Eye (tissue), 1 donor: ENCODE data around the gene GPATCH2.
A peak's percentile ranks its signal among the peaks of the same experiment; 100 is the strongest.
"Not testable (repeated sequence)": the region's sequence is repeated elsewhere in the genome, so short reads cannot be mapped to it uniquely, and the experiment has no call there.

Experiments used
- DNase-seq: peaks from one replicate; pipeline ENCODE4 v3.0.0-alpha.2; 2015

GPATCH2 gene

DNA sequence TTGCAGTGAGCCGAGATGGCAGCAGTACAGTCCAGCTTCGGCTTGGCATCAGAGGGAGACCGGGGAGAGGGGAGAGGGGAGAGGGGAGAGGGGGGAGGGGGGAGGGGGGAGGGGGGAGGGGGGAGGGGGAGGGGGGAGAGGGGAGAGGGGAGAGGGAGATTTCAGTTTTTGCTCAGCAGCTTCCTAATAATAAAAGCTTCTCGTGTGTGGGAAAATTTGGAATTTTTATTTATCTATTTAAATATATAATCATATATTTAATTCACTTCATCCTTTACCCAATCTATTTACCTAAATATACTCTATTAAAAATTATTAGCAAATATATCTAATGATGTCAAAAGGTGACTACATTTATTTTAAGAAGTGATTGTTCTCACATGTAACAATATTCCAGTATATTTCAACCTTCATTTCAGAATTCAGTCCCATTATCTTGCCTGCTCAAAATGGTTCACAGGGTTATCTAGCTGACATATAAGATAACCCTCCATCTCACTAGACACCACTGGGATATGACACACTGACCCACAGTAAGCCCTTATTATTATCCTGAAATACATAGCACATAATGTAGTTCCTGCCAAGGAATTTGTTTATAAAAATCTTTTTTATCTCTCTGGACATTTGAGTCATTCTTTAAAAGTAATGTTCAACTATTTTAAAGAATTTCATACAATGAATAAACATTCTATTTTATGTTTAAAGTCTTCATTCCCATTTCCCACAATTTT is 105.9 kb downstream of the GPATCH2 start:
- DNase-seq: no peak

DNA sequence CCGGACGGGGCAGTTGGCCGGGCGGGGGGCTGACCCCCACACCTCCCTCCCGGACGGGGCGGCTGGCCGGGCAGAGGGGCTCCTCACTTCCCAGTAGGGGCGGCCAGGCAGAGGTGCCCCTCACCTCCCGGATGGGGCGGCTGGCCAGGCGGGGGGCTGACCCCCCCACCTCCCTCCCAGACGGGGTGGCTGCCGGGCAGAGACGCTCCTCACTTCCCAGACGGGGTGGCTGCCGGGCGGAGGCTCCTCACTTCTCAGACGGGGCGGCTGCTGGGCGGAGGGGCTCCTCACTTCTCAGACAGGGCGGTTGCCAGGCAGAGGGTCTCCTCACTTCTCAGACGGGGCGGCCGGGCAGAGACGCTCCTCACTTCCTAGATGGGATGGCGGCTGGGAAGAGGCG is 107.0 kb downstream of the GPATCH2 start:
- DNase-seq: not testable (repeated sequence)

DNA sequence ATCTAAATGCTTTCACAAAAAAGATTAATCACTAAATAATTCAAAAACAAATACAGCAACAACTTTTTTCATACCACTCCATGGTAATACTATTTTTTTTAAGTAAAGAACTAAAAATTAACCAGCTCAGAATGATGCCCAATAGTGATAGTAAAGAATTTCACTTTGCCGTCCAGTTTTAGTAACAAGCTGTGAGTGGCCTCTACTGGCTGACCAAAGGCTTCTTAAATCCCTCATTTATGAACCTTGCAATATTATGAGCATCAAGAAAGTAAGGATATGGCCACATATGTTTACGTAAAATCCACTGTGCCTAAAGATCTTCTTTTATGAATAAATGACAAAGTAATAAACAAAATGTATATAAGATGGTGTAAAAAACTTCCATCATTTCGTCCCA is 108.6 kb downstream of the GPATCH2 start:
- peak; percentile 16 for DNase-seq

DNA sequence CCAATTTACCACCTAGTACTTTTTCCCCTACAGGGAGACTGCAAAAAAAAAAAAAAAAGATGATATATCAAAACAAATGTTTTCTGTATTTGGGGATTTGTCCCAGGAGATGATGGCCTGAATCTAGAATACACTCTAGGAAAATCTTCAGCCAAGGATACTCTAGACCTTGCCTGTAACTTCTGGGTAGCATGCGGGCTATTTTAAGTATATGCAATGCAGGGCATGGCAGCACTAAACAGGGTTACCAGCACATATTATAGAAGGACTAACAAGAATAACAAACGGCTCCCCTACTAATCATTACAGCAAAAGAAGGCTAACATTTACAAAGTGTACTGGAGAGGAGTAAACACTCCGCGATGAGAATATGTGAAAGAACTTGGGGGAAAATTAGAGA is 109.6 kb downstream of the GPATCH2 start:
- no peak for DNase-seq

DNA sequence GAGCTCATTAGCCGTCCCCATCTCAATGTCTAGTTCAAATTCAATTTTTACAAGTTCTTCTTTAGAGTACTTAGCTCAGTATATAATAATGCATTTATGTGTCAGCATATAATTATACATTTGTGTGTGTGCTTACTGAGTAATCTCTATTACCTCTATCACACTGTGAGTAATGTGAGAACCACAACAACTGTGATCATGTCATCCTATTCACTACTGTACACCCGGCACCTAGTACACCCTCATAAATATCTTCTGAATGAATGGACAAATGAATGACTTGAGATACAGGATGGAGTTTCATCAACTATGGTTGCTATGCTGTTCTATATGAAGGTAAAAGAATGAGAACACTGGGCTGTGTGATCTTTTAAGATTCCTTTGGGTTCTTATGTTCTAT is 124.0 kb downstream of the GPATCH2 start:
- no peak for DNase-seq

DNA sequence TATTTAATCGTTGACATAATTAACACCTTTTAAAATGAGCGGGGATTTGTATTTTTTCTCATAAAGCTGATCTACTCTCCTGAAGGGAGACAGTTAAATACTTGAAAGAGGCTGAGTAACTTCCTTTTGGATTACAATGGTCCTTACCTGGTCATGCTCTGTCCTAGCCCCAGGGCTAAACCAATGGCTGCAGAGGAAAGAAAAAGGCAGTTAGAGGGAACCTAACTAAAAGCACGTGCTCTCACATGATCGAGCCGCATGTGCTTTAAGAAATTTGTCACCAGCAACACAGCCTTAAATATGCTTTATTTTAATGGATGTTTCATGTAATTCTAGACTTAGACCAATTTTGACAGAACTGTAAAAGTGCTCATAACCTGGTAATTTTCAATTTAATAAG is 132.7 kb downstream of the GPATCH2 start:
- DNase-seq: no peak

DNA sequence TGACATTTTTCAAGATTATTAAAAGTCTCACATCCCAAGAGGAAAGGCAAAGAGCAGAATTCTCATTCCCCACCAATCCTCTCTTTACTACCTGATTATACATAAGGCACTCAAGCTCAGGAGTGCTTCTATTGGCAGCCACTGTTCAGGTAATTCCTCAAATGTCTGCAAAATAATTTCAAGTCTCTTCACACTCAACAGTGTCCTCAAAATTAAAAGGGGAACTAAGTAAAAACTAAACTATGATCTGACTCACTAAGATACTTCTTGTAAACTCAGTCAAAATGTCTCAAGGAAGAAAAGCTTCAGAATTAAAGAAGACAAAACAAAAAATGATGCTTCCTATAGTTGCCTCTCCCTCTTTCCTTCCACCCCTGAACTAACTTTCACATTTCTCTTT is 135.6 kb downstream of the GPATCH2 start:
- DNase-seq: no peak

DNA sequence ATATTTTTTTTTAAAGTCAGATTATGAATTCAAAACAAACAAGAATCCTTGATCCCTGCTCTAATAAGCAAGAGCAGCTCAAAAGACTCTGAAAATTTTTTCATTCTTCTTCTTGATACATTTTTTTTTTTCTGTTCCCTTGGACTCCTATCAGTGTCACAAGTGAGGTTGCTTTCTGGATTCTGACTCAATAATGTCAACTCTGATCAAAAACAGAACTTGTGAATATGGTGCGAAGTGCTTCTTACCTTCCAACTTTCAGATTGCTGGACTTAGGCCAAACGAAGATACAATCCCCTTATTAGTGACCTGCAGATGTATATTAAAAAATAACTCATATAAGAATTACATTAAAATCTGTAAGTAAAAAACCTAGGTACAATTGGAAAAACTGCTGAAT is 136.1 kb downstream of the GPATCH2 start:
- no peak for DNase-seq

DNA sequence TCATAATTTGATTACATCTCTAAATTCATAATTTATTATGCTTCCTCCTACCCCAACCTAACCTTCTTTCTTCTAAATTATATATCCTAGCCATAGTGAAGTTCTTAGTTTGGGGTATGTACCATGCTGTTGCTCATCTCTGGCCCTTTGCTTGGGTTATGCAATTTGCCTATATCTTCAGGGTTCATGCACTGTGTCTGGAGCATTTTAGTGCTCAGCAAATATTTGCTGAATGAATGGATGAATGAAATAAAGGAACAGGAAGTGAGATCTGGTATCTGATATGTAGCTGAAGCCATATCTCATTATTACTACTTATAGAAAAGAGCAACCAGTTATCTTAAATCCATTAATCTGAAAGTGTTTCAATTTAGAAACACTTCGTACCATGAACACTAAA is 137.6 kb downstream of the GPATCH2 start:
- DNase-seq: no peak

DNA sequence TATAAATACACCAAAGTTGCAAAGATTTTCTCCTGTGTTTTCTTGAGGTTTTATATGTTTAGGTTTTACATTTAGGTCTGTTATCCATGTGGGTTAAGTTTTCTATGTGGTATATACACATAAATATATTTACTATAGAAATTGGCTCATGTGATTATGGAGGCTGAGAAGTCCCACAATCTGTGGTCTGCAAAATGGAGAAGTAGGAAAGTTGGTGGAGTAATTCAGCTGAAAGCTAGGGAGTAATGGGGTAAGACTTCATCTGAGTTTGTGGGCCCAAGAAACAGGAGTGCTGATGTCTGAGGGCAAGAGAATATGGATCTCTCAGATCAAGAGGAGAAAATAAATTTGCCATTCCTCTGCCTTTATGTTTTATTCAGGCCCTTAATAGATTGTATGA is 146.0 kb downstream of the GPATCH2 start:
- DNase-seq: no peak

DNA sequence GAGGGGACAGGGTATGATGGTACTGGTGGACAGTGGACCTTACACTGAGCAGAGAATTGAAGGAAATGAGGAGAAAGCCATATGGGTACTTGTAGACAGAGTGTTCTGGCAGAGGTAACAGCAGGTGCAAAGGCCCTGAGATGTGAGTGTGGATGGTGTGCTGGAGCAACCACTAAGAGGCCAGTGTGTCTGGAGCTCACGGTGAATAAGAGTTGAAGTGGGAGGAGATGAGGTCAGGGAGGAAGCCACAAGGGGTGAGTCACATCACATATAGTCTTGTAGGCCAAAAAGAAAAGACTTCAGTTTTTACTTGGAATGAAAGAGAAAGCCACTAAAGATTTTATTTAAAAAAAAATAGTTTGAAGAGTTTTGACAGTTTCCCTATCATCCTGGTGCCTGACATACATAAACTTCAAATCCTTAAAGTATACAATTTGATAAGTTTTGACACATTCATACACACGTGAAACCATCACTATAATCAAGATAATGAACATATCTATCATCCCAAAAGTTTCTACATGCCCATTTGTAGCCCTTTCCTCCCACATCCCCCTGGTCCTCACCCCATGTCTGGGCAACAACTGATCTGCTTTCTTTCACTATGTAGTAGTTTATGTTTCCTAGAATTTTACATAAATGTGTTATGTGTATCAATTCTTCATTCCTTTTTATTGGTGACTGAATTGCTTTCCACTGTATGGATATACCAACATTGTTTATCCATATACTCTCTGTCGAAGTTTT is 148.4 kb downstream of the GPATCH2 start:
- DNase-seq: no peak

DNA sequence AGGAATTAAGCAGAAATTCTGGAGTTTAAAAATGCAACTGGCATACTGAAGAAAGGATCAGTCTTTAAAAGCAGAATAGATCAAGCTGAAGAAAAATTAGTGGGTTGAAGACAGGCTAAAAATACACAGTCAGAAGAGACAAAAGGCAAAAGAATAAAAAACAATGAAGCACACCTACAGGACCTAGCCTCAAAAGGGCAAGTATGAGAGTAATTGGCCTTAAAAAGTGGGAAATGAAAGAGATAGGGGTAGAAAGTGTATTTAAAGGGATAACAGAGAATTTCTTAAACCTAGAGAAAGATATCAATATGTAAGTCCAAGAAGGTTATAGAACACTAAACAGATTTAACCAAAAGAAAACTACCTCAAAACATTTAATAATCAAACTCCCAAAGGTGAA is 152.4 kb downstream of the GPATCH2 start:
- DNase-seq: no peak

DNA sequence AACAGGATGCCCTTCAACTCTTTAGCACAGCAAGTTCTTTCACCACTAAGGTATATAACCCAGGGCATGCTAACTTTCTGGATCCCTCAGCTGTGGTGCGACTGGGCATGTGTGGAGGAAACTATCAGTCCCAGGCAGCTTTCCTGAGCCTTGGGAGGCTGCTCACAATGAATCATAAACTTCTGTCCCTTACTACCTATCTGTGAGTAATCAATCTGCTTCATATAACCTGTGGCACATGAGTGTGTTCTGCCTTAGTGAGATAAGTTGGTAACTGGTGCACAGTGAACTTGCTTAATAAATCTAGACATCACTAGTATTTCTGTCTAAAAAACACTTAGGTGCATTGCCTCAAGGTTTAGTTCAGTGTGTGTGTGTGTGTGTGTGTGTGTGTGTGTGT is 158.0 kb downstream of the GPATCH2 start:
- no peak for DNase-seq

DNA sequence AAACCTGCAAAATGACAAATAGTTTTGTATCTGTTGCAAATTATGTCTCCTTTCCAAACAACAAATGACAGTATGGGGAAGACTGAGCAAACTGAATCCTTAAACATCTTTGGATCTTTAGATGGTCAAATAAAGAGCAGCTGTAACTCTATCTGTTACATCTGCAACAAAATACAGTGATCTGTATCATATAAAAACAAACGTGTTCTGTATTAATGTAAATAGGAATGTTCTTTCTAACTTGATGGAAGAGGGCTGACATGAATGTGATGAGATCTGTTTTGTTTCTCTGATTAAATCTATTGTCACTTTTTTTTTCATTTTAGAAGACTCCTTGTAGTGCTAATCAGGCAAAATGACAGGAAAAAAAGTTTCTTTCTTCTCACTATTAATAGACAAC is 159.5 kb downstream of the GPATCH2 start:
- DNase-seq: no peak

DNA sequence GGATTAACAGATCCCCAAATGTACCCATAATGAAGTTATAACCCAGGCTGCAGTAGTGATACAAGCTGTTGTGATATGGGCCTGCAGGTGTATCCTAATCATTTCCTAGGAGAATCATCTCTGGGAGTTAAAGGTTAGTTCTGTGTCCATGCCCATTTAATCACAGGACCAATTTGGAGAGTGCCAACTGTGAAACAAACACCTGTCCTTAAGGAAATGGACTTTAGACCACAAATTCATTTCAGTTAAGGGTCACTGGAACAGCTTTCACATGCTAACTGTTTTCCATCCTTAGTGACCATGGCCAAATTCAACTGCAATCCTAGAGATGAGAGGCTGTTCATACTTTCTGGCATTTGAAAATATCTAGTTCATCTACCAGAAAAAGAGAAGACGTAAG is 160.9 kb downstream of the GPATCH2 start:
- no peak for DNase-seq

DNA sequence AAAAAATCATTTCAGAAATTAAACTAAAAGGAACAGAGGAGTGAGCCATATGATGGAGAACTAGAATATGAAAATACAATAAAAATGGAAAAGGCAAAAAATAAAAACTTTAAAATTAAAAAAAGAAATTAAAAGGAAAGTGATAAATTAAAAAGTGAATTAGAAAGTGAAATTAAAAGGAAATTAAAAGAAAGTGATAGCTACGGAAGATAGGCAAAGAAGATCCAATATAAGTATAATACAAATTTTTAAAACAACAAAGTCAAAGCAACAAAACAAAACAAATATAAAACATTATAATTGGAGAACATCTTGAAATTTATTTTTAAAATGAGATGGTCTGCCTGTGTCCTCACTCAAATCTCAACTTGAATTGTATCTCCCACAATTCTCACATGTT is 165.8 kb downstream of the GPATCH2 start:
- no peak for DNase-seq

DNA sequence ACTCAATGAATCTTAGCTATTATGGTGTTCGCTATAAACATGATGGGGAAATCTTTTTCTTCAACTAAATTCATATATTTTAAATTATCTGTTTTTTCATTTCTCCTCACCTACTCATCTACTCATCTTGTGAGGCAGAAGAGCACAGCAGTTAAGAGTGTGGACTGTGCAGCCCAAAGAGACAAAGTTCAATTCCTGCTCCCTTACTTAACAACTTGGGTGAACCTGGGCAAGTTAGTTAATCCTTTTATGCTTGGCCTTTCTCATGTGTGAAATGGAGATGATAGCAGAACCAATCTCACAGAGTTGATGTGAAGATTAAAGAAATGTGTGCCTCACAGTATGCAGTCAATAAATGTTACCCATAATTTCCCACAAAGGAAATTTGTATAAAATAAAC is 168.2 kb downstream of the GPATCH2 start:
- DNase-seq: no peak

DNA sequence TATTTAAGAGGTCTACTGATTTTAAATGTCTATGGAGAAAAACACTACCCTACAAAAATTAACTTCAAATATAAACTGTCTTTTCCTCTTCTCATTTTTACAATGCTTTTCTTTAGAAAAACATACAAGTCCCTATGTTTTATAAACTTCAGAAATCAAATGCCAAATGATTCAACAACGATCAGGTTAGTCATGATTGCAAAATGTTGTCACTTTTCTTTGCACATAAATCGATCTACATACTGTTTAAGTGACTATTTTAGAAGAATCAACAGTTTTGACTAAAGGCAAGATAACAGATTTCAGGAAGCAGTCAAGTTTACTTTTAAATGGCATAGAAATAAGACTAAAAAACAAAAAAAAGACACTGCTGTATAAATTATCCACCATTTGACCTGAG is 168.7 kb downstream of the GPATCH2 start:
- DNase-seq: no peak

DNA sequence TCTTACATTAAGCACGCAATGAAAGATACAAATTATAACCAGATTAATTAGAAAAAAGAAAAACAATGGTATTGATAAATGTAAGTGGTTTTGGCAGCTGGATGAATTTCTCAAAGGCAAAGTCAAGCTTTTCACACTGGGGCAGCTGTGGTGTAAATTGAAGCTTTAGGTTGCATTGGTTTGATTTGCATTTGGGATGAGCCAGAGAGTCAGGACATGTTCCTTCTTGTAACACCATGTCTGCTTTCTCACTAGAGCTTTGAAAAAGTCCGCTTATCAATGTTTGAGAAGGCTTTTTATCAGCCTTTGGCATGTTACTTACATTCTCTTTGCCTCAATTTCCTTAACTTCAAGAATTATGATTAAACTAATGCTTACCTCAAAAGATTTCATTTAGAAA is 173.9 kb downstream of the GPATCH2 start:
- DNase-seq: no peak

DNA sequence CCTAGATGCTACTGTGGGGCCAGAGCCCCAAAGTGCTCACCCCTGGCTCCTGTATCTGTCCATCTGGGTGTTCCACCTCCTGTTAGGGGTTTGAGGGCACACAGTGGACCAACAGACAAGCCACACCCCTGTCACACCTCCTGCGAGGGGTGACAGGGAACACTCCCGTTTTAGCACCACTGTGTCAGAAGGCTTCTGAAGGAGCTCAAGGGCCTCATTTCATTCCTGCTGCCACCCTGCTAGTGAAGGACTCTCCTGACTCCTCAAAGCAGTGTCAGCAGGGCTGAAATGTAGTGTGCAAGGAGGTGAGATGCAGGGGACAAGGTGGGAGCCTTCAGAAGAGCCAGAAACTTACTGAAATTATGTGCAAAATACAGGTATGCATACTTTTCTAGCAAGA is 174.6 kb downstream of the GPATCH2 start:
- no peak for DNase-seq

DNA sequence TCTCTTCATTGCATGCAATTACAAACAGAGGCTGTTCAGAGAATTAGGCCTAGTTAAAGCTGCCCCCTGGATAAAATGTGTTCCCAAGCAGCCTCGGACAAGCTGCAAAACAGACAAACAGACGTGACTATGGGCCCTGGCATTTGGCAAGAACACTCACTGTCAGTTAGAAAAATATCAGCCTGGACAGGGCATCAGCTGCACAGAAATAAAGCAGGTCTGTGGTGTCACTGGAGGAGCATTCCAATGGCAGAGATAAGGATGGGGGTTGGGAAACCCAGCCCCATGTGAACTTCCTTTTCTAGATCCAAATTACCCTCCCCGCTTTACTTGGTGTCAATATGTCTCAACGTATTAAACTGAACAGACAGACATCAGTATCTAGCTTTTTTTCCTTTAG is 177.1 kb downstream of the GPATCH2 start:
- peak; percentile 22 for DNase-seq

DNA sequence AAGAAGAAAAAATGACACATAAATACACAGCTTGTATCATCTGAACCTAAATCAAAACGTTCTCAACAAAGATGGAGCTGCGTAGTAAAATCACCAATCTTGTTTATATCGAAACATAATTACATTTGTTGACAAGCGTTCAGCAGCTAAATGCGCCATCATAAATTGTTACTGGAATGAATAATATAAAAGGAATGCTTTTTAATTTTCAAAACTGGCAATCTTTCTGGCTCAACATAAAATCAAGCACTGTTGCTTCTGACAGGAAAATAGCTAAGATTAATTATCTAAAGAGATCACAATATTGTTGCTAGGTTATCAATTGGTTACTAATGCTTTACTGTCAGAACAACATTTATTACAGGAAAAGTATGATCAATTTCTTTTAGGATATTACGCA is 181.5 kb downstream of the GPATCH2 start:
- no peak for DNase-seq

DNA sequence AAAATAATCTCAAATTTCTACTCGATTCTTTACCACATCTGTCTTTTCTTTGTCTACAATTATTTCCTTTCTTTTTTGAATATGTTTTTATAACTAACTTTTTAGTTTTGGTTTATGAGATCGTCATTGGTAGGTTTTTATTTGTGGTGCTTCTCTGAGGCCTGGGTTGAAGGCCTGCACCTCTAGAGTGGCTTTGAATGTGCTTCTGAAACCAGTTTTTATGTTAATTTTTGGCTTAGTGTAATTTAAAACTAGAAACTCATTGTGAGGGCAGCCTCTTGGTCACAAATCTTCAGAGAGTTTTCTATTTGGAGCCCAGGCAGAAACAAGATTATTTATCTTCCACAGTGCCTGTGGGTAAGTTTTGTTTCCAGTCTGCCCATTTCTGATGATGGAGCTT is 187.0 kb downstream of the GPATCH2 start:
- no peak for DNase-seq

DNA sequence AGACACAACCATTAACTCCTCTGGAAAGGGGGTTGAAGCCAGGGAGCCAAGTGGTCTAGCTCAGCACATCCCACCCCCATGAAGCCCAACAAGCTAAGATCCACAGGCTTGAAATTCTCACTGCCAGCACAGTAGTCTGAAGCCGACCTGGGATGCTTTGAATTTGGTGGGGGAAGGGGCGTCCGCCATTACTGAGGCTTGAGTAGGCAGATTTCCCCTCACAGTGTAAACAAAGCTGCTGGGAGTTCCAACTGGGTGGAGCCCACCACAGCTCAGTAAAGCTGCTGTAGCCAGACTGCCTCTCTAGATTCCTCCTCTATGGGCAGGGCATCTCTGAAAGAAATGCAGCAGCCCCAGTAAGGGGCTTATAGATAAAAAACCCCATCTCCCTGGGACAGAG is 193.5 kb downstream of the GPATCH2 start:
- DNase-seq: no peak

DNA sequence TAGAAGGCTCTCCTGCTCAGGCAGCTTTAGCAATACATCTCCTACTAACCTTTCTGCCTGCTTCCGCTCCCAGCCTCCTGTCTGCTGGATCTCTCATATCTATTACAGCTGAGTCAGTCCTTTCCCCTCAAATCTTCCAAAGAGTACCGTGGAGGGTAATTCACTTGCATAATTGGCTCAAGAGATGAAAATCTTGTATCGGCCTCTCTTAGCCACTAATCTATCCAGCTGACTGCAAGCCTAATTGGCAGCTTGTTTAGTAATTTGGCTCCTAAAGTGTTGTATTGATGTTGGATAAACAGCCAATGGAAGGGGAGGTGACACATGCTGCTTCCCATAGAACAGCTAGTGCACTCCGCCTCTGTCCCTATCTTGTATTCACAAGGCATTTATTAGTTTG is 195.7 kb downstream of the GPATCH2 start:
- DNase-seq: peak; percentile 31
